GM18907 (cell line): Measurements from ENCODE around the gene SLC6A18.

Experiments used
- ATAC-seq: cut with Tn5 transposase; IDR thresholded peaks from one replicate; pipeline ENCODE4 v1.9.1; 2021; ENCODE audit warnings: mild to moderate bottlenecking, moderate library complexity; ENCODE audit not compliant: unreplicated experiment

Gene SLC6A18

DNA sequence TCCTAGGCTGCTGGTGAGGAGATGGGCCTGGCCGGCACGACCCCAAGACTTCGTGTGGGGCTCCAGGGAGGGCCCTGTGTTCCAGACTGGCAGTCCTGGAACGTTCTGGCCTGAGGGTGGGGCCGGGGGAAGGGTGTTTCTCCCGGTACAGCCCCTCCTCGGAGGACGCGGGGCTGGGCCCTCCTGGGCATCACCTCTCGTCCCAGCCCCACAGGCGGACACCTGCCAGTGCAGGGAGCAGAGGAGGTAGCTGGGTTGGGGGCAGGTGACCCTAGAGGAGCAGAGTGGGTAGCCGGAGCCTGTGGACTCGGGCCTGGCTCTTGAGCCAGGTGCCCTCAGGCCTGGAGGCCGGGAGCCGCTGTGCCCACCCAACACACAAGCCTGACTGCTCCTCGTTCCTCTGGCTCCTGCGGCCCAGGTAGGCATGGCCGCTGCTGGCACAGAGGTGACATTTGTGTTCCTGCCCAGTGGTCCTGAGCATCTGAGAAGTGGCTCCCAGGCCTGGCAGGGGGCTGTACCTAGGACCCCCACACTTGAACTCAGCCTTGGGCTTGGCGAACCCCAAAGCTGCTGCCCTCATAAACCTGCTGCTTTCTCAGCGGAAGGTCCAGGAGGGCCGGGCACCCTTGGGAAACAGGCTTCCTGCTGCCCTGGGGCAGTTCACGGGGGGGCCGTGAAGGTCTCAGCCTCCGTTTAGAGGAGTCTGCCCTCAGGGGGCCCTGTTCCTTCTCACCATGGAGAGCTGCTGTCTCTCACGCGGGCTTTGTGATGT is 23.0 kb upstream of the SLC6A18 start:
- ATAC-seq: no peak

DNA sequence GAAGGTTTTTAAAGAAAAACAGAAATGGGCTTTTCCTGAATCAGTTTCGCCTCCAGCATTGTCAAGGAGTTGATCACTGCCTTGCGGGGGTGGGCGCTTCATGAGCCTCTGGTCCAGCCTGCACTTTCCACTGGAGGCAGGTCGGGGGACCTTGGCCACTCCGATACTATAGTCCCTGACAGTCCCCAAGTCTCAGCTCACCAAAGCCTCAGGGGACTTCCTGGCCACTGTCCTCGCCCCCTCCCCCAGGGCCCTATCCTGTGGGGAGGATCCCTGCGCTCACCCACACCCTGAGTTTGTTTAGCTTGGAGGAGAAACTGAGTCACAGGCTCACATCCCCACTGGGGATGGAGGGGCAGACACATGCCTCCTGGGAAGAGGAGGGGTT is 22.4 kb upstream of the SLC6A18 start:
- no peak for ATAC-seq

DNA sequence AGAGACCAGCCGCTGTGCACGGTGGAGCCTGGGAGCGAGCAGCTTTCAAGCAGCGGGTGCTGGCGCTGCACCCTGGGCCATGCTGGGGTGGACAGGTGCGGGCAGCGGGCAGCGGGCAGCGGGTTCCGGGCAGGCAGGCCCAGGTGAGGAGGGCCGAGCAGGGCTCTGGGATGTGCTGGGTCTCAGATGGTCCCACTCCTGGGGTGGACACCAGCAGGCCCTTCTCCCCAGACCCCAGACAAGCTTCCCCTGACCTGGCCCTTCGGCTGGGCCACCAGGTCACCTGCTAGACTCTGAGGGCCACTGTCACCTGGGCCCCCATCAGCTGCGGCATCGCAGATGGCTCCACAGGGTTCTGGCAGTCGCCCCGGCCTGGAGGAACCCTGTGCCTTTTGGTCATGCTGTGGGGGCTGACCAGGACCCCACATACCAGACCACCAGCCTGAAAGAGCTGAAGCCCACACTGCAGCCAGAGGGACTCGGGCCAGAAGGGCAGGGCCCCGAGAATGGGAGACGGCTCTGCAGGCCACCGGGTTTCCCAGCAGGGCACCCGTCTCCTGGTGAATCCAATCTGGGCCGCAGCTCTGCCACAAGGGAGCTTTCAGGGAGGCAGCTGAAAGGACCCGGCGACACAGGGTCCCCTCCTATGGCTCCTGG is 21.7 kb upstream of the SLC6A18 start:
- no peak for ATAC-seq

- ATAC-seq: no peak
Observed at GRCh38 chr5:1203968-1204692, 21.1 kb upstream of the SLC6A18 start.

GRCh38 chr5:1204693-1205242 is 20.4 kb upstream of the SLC6A18 start:
- ATAC-seq: no peak

DNA sequence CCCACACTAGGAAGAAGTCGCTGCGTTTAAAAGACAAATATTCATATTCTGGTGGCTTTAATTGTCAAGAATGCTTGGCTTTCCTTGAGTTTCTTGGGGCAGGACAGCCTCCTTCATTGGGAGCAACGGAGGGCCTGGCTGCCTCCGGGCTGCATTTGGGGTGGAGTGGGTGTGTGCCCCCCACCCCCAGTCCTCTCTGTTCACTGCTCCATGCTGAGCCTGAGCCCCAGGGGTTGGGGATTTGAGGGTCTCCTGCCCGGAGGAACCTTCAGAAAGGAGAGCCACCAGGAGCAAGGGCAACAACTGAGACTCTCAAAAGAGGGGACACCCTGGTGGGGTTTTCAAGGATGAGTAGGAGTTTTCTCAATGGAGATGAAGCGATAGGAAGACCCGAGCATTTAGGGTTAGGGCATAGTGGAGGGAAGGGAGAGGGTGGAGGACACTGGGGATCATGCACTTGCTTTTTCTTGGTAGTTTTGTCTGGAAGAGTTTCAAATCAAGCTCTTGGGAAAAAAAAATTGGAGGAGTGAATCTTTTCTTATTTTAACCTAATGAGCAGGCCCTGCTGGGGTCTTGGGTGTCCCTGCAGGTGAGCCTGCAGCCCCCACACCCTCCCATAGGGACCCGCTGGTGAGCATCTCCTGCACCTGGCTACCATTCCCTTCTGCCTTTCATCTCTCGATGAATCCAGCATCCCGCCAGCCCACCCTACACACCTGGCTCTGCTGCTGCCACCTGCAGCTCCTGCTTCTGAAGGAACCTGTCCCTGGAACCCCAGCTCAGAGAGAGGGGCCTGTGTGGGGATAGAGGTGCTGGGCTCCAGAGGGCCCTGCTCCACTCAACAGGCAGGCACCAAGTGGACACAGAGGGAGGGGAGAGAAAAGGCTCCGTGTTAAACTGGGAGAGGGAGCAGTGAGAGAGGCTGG is 19.7 kb upstream of the SLC6A18 start:
- ATAC-seq: no peak

GRCh38 chr5:1206521-1207412 is 18.4 kb upstream of the SLC6A18 start:
- ATAC-seq: no peak

GRCh38 chr5:1207555-1207954 is 17.6 kb upstream of the SLC6A18 start:
- no peak for ATAC-seq

GRCh38 chr5:1208221-1208742 is 16.9 kb upstream of the SLC6A18 start:
- ATAC-seq: no peak

DNA sequence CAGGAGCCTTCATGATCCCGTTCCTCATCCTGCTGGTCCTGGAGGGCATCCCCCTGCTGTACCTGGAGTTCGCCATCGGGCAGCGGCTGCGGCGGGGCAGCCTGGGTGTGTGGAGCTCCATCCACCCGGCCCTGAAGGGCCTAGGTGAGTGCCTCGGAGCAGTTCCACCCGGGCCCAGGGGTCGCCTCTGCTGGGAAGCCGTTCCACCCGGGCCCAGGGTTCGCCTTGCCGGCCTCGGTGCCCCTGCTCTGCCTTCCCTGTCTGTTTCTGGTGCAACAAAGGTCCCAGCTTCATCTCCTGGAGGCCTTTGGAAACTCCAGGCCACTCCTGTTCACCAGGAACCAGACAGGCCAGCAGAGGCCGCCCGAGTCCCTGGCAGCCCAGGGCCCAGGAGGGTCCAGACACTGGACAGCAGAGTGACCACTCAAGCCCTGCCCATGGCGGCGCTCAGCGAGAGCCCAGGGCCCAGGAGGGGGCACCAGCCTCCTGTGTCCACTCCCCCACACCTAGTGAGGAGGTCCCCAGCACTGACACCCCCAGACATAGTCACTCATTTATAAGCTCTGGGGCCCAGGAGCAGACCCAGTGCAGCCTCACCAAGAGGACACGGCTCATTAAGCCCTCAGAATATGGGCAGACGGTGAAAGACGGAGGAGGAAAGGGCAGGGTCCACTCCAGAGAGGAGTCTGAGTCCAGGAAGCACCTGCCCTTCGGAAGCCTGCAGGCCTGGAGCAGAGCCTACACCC is 16.3 kb upstream of the SLC6A18 start:
- ATAC-seq: no peak

DNA sequence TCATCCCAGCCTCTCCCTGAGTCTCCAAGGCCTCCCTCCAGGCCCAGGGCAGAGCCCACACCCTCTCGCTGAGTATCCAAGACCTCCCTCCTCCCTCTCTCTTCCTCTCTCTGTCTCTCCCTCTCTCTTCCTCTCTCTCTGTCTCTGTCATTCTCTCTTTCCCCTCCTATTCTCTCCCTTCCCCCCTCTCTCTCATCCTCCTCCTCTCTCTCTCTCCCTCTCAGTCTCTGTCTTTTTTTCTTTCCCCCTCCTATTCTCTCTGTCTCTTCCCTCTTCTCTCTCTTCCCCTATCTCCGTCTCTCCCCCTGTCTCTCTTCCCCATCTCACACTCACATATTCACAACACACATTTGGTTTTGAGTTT is 15.7 kb upstream of the SLC6A18 start:
- no peak for ATAC-seq

DNA sequence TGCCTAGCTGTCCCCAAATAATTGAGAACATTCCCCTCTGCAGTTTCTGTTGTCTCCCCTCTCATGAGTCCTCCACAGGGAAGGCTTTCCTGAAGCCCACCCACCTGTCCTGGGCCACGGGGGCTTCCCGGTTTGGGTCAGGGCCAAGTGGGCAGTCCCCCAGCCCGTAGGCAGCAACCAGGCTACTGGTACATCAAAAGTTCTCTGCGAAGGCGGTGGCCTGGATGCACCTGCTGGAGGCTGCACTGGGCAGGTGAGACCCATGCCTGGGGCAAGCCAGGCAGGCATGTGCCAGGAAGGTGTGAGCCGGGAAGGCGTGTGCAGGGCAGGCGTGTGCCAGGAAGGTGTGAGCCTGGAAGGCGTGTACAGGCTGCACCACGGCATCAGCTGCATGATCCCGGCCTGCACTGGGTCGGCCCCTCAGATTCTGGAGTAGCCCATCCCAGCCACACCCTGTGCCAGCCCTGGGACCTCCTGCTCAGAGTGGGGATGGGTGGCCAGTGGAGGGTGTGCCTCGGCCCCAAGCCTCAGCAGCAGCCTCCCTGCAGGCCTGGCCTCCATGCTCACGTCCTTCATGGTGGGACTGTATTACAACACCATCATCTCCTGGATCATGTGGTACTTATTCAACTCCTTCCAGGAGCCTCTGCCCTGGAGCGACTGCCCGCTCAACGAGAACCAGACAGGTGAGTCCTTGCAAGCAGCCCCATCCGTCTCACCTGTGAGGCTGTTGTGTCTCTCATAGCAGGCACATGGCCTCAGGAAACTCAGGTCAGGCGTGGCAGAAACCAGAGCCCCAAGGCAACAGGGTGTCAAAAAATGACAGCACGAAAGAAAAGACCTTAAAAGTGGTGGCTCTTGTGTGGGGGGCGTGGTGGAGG is 15.0 kb upstream of the SLC6A18 start:
- no peak for ATAC-seq

GRCh38 chr5:1210832-1211251 is 14.3 kb upstream of the SLC6A18 start:
- ATAC-seq: no peak

- ATAC-seq: no peak
Observed at GRCh38 chr5:1211701-1212100, 13.5 kb upstream of the SLC6A18 start.

DNA sequence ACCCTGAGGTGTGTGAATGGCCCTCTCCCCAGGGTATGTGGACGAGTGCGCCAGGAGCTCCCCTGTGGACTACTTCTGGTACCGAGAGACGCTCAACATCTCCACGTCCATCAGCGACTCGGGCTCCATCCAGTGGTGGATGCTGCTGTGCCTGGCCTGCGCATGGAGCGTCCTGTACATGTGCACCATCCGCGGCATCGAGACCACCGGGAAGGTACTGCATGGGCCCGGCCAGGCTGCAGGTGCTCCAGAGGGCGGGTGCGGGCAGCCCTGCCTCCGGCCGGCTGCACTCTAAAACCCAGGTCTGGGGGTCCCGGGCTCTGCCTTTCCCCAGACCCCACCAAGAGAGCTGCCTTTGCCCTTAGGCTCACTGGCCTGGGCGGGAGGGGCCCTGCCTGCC is 12.9 kb upstream of the SLC6A18 start:
- no peak for ATAC-seq

GRCh38 chr5:1212881-1213280 is 12.3 kb upstream of the SLC6A18 start:
- no peak for ATAC-seq

- ATAC-seq: no peak
Observed at GRCh38 chr5:1213508-1214162, 11.5 kb upstream of the SLC6A18 start.
